HepG2 (cell line): ENCODE data around the gene MIB2.

Experiments
- CBX5 ChIP-seq: sonication (generic); formaldehyde crosslinking; IDR thresholded peaks from 2 replicates; pipeline ENCODE4 v1.4.0; 2020; ENCODE audit warnings: missing genetic modification reagents, borderline replicate concordance
- CEBPB ChIP-seq: IDR thresholded peaks from 2 replicates; pipeline ENCODE4 v1.6.1; 2011; ENCODE audit warnings: low read depth, low read length, improper control_type of control experiment, borderline replicate concordance
- CTCF ChIP-seq: sonication (generic); formaldehyde crosslinking; IDR thresholded peaks from 2 replicates; pipeline ENCODE4 v1.5.0; 2020; ENCODE audit warnings: mild to moderate bottlenecking, missing genetic modification reagents, moderate library complexity
- DBP ChIP-seq: sonication (generic); formaldehyde crosslinking; IDR thresholded peaks from 2 replicates; pipeline ENCODE4 v1.4.0; 2020; ENCODE audit warnings: missing genetic modification reagents; ENCODE audit errors: not compliant biosample characterization
- DMTF1 ChIP-seq: sonication (generic); formaldehyde crosslinking; IDR thresholded peaks from 2 replicates; pipeline ENCODE4 v1.4.0; 2020; ENCODE audit warnings: mild to moderate bottlenecking, missing genetic modification reagents
- HNF4G ChIP-seq, 2 experiments: sonication (generic) in 1 of 2; formaldehyde crosslinking in 1 of 2; IDR thresholded peaks; 2 replicates each; pipeline versions ENCODE4 v1.4.0 to v1.6.1; 2011 to 2020; ENCODE audit warnings: borderline replicate concordance in 2 of 2, low read depth in 2 of 2, mild to moderate bottlenecking in 2 of 2, low read length in 1 of 2, missing genetic modification reagents in 1 of 2, moderate library complexity in 1 of 2
- MAZ ChIP-seq, 2 experiments: sonication (generic) in 1 of 2; formaldehyde crosslinking in 1 of 2; IDR thresholded peaks; 2 replicates each; pipeline versions ENCODE4 v1.5.0 to v1.6.1; 2012 to 2020; ENCODE audit warnings: low read depth in 2 of 2, mild to moderate bottlenecking in 2 of 2, borderline replicate concordance in 1 of 2, improper control_type of control experiment in 1 of 2, low read length in 1 of 2, missing genetic modification reagents in 1 of 2, moderate library complexity in 1 of 2
- NFYC ChIP-seq: IDR thresholded peaks from 2 replicates; pipeline ENCODE4 v1.6.1; 2016; ENCODE audit warnings: missing genetic modification reagents, missing compliant biosample characterization
- PHF20 ChIP-seq: sonication (generic); formaldehyde crosslinking; IDR thresholded peaks from 2 replicates; pipeline ENCODE4 v1.5.0; 2020; ENCODE audit warnings: mild to moderate bottlenecking, missing genetic modification reagents
- SRF ChIP-seq: IDR thresholded peaks from 2 replicates; pipeline ENCODE4 v1.6.1; 2011; ENCODE audit warnings: mild to moderate bottlenecking, low read depth, low read length, moderate library complexity
- ZFP91 ChIP-seq: sonication (generic); formaldehyde crosslinking; IDR thresholded peaks from 2 replicates; pipeline ENCODE4 v1.9.0; 2022; ENCODE audit warnings: missing genetic modification reagents, mild to moderate bottlenecking, borderline replicate concordance
- ZNF350 ChIP-seq: sonication (generic); formaldehyde crosslinking; IDR thresholded peaks from 2 replicates; pipeline ENCODE4 v1.4.0; 2020; ENCODE audit warnings: mild to moderate bottlenecking, low read depth, missing genetic modification reagents, borderline replicate concordance
- ZNF577 ChIP-seq: sonication (generic); formaldehyde crosslinking; IDR thresholded peaks from 2 replicates; pipeline ENCODE4 v1.4.0; 2020; ENCODE audit warnings: mild to moderate bottlenecking, low read depth, missing genetic modification reagents, borderline replicate concordance

- TF ChIP-seq MAZ (IDR thresholded peaks at IDR 0.05; ENCODE audit: borderline replicate concordance, low read depth, low read length) (no peak), MAZ (CRISPR knock-in tag; IDR thresholded peaks at IDR 0.05; ENCODE audit: low read depth) (no peak), ZNF350 (CRISPR knock-in tag) (no peak), CTCF (CRISPR knock-in tag) (no peak), SRF (no peak), ZFP91 (CRISPR knock-in tag) (no peak), NFYC (CRISPR knock-in tag) (no peak), PHF20 (no peak), CEBPB (no peak), DMTF1 (CRISPR knock-in tag) (no peak), ZNF577 (CRISPR knock-in tag) (no peak), DBP (CRISPR knock-in tag) (no peak), CBX5 (no peak), HNF4G (IDR thresholded peaks at IDR 0.05; ENCODE audit: borderline replicate concordance, low read depth, low read length) (no peak), HNF4G (CRISPR knock-in tag; IDR thresholded peaks at IDR 0.05; ENCODE audit: borderline replicate concordance, low read depth) (no peak)
Measured at GRCh38 chr1:1618396-1619068, 3.2 kb downstream of the MIB2 start.
